HepG2 (cell line): ENCODE data around the gene SULT1C4. TPM values are rescaled to one million over a fixed set of nuclear protein-coding genes. Genes with fewer than 3 reads are reported as not detected.
A peak's percentile ranks its signal among the peaks of the same experiment; 100 is the strongest.

Experiments used
- ATAC-seq: fragments of 200-7000 bp; cut with Tn5 transposase; 3 replicates; pipeline ENCODE4 v1.9.1; 2020; ENCODE audit warnings: mild to moderate bottlenecking, moderate library complexity
- BruUV-seq: library from RNA; stranded (reverse); fragments of 400-500 nt; replicated peaks from 2 replicates; lab custom pipeline; 2021; lab: Mats Ljungman, UMichigan
- CTCF ChIA-PET: fragments of 300-600 bp; formaldehyde crosslinking; extraction: SDS; loops from one replicate; lab custom pipeline; 2021; ENCODE audit warnings: low total read pairs, inconsistent platforms, low intra/inter-chr PET ratio; lab: Yijun Ruan, JAX
- POLR2A ChIA-PET: fragments of 350-600 bp; sonication (Branson Sonifier 250); formaldehyde crosslinking; loops from one replicate; lab custom pipeline; 2020; ENCODE audit warnings: antibody characterized with exemption, inconsistent platforms; lab: Yijun Ruan, JAX
- DNase-seq: peaks from one replicate; pipeline ENCODE4 v3.0.0-alpha.2; 2015; ENCODE audit warnings: low spot score
- FAIRE-seq: peaks from 3 replicates; lab custom pipeline; 2011; peaks lifted over from hg19 to GRCh38; lab: Jason Lieb, UNC
- H2AFZ ChIP-seq: one replicate; pipeline ENCODE4 v1.6.1; 2011; ENCODE audit warnings: low read length, inconsistent platforms
- H3K27ac ChIP-seq: fragments of 300-600 bp; 3 replicates; pipeline ENCODE4 v1.8.0; 2011; ENCODE audit warnings: mixed run types, mild to moderate bottlenecking, mixed read lengths, low read length, inconsistent platforms; ENCODE audit not compliant: insufficient read depth; ENCODE audit errors: extremely low read length
- H3K27me3 ChIP-seq, 2 experiments: fragments of 200-600 bp in 1 of 2; 2 replicates in 1 of 2; 3 replicates in 1 of 2; pipeline versions ENCODE4 v1.6.0 to v1.8.0; 2011; ENCODE audit warnings: low read length in 2 of 2, mild to moderate bottlenecking in 2 of 2, moderate library complexity in 2 of 2, inconsistent platforms in 1 of 2; ENCODE audit not compliant: insufficient read depth in 2 of 2, control insufficient read depth in 1 of 2
- H3K36me3 ChIP-seq, 2 experiments: fragments of 200-600 bp in 1 of 2; replicated peaks in 1 of 2; 2 replicates in 1 of 2; 3 replicates in 1 of 2; pipeline versions ENCODE4 v1.5.1 to v1.8.0; 2011; ENCODE audit warnings: low read length in 2 of 2, inconsistent platforms in 1 of 2; ENCODE audit not compliant: insufficient read depth in 2 of 2, control insufficient read depth in 1 of 2
- H3K4me1 ChIP-seq: 2 replicates; pipeline ENCODE4 v1.5.1; 2012; ENCODE audit warnings: low read length, inconsistent platforms; ENCODE audit not compliant: insufficient read depth
- H3K4me2 ChIP-seq: 2 replicates; pipeline ENCODE4 v1.6.0; 2011; ENCODE audit warnings: low read depth, low read length, inconsistent platforms
- H3K4me3 ChIP-seq, 3 experiments: fragments of 200-600 bp in 1 of 3; sonication (generic), shearing (Covaris generic) in 1 of 3; replicated peaks in 1 of 3; 2 replicates each; pipeline ENCODE4 v1.5.1; 2011 to 2016; ENCODE audit warnings: low read length in 3 of 3, inconsistent platforms in 2 of 3, low read depth in 2 of 3, mild to moderate bottlenecking in 2 of 3, control low read depth in 1 of 3, mixed read lengths in 1 of 3; ENCODE audit not compliant: insufficient read depth in 1 of 3
- H3K79me2 ChIP-seq: one replicate; pipeline ENCODE4 v1.6.1; 2011; ENCODE audit warnings: low read length, inconsistent platforms; ENCODE audit not compliant: insufficient read depth
- H3K9ac ChIP-seq: 2 replicates; pipeline ENCODE4 v1.6.0; 2011; ENCODE audit warnings: mild to moderate bottlenecking, low read depth, low read length, inconsistent platforms; ENCODE audit not compliant: insufficient read depth
- H3K9me3 ChIP-seq: 2 replicates; pipeline ENCODE4 v1.5.1; 2012; ENCODE audit warnings: mild to moderate bottlenecking, low read length
- H4K20me1 ChIP-seq: 2 replicates; pipeline ENCODE4 v1.6.0; 2011; ENCODE audit warnings: inconsistent platforms, mild to moderate bottlenecking, low read length, moderate library complexity; ENCODE audit not compliant: insufficient read depth
- BORCS8-MEF2B ChIP-seq: sonication (generic); formaldehyde crosslinking; IDR thresholded peaks from 2 replicates; pipeline ENCODE4 v1.8.0; 2022; ENCODE audit warnings: mild to moderate bottlenecking, missing genetic modification reagents
- CEBPB ChIP-seq: IDR thresholded peaks from 2 replicates; pipeline ENCODE4 v1.6.1; 2011; ENCODE audit warnings: low read depth, low read length, improper control_type of control experiment, borderline replicate concordance
- EED ChIP-seq: sonication (generic); formaldehyde crosslinking; IDR thresholded peaks from 2 replicates; pipeline ENCODE4 v1.5.0; 2020; ENCODE audit warnings: mild to moderate bottlenecking, missing genetic modification reagents
- GABPB1 ChIP-seq: IDR thresholded peaks from 2 replicates; pipeline ENCODE4 v1.6.1; 2016; ENCODE audit warnings: mild to moderate bottlenecking, missing genetic modification reagents, moderate library complexity, missing compliant biosample characterization
- HNRNPH1 ChIP-seq: fragments of 200-400 bp; formaldehyde crosslinking; optimal IDR thresholded peaks from 2 replicates; pipeline ENCODE3; 2017; ENCODE audit warnings: mild to moderate bottlenecking, low read depth, low read length
- MBD4 ChIP-seq: IDR thresholded peaks from 2 replicates; pipeline ENCODE4 v1.6.1; 2012; ENCODE audit warnings: low read length, inconsistent platforms, borderline replicate concordance
- NONO ChIP-seq, 2 experiments: fragments of 450-650 bp in 1 of 2; sonication (generic) in 1 of 2; formaldehyde crosslinking in 1 of 2; IDR thresholded peaks in 1 of 2; conservative IDR thresholded peaks in 1 of 2; 2 replicates each; pipeline versions ENCODE4 v1.6.1 to v1.8.0; 2017 to 2022; ENCODE audit warnings: mild to moderate bottlenecking in 1 of 2, missing genetic modification reagents in 1 of 2, moderate library complexity in 1 of 2
- RBFOX2 ChIP-seq: fragments of 200-400 bp; formaldehyde crosslinking; IDR thresholded peaks from 2 replicates; pipeline ENCODE4 v1.6.1; 2017; ENCODE audit warnings: low read depth, mild to moderate bottlenecking, low read length
- TEAD3 ChIP-seq: optimal IDR thresholded peaks from 2 replicates; pipeline ENCODE3; 2016; ENCODE audit warnings: borderline replicate concordance
- ZEB1 ChIP-seq: IDR thresholded peaks from 2 replicates; pipeline ENCODE4 v1.6.1; 2012; ENCODE audit warnings: mild to moderate bottlenecking, low read depth, inconsistent platforms; ENCODE audit not compliant: insufficient replicate concordance
- ZKSCAN1 ChIP-seq: fragments of 150-350 bp; IDR thresholded peaks from 2 replicates; pipeline ENCODE4 v1.6.1; 2014; ENCODE audit warnings: low read length
- ZNF274 ChIP-seq: sonication (generic); formaldehyde crosslinking; IDR thresholded peaks from 2 replicates; pipeline ENCODE4 v1.5.1; 2020; ENCODE audit warnings: mild to moderate bottlenecking, missing genetic modification reagents
- ZNF773 ChIP-seq: sonication (generic); formaldehyde crosslinking; IDR thresholded peaks from 2 replicates; pipeline ENCODE4 v1.4.0; 2020; ENCODE audit warnings: missing genetic modification reagents, borderline replicate concordance
- ZNF782 ChIP-seq: sonication (generic); formaldehyde crosslinking; IDR thresholded peaks from 2 replicates; pipeline ENCODE4 v1.4.0; 2020; ENCODE audit warnings: missing genetic modification reagents, mild to moderate bottlenecking, borderline replicate concordance
- WGBS: methylation state at CpG from one replicate; pipeline ENCODE4 v1.1.6; 2017; ENCODE audit warnings: low lambda C conversion rate; 5-methylcytosine and 5-hydroxymethylcytosine counted together
- in situ Hi-C: cut with HindIII; loops from 2 replicates; pipeline ENCODE4 v1.10.0; 2017; ENCODE audit warnings: low pct_unique_long_range_greater_than_20kb; ENCODE audit not compliant: extremely low pct_ligation_motif_present
- intact Hi-C: fragments of 100-400 bp; cut with micrococcal nuclease; formaldehyde crosslinking; loops from one replicate; pipeline ENCODE4 v1.10.0; 2022; ENCODE audit not compliant: unreplicated experiment
- polyA plus RNA-seq, 8 experiments: library from polyadenylated mRNA; depleted of rRNA in 3 of 8; stranded (reverse) in 7 of 8; unstranded in 1 of 8; fragments of >200 nt; fragmentation: Illumina TruSeq in 4 of 8; extraction: Trizol in 4 of 8; gene quantifications; 2 replicates each; pipeline versions ENCODE4 v1.2.1 to v1.2.3, GENCODE V29; 2011 to 2016; ENCODE audit warnings: low read depth in 4 of 8, missing spikeins in 1 of 8, mixed read lengths in 1 of 8; ENCODE audit not compliant: insufficient read depth in 1 of 8
- total RNA-seq, 5 experiments: library from RNA; depleted of rRNA; stranded (reverse); fragments of >200 nt; fragmentation: Illumina TruSeq; extraction: Trizol; gene quantifications; 2 replicates each; pipeline ENCODE4 v1.2.3, GENCODE V29; 2016; ENCODE audit warnings: low read depth in 1 of 5
- TF ChIP-seq, protein P1 (sequence below): sonication (generic); formaldehyde crosslinking; IDR thresholded peaks from 2 replicates; pipeline ENCODE4 v1.8.0; 2023; ENCODE audit warnings: mild to moderate bottlenecking, missing genetic modification reagents

The SULT1C4 gene
- total and polyA plus RNA-seq, 2 of the 13 experiments (the other 11 are each of a cell fraction or from before 2014, with no cell fraction given): 1.3 to 8.6 TPM

- in situ Hi-C loops (no loop called here), intact Hi-C loops (no loop called here)
- no peak for ATAC-seq
- H3K4me1 ChIP-seq: peaks cover 8% of the 10 kb centered on the region
- no peak for FAIRE-seq
- no peaks in the 10 kb centered on the region for H4K20me1 ChIP-seq
- H3K4me3 ChIP-seq: no peak overlapping the region
- ChIA-PET POLR2A (no interaction called here), CTCF (no interaction called here)
- BruUV-seq: no TSS peak
- no peaks in the 10 kb centered on the region for H3K79me2 ChIP-seq
- no peak overlapping the region for H3K27ac ChIP-seq
- no peak overlapping the region for H2AFZ ChIP-seq
- H3K9me3 ChIP-seq: peaks cover 13% of the 10 kb centered on the region; the same call in 1 of the 2 replicates
- no peak overlapping the region for H3K9ac ChIP-seq
- no peaks in the 10 kb centered on the region for H3K36me3 ChIP-seq
- no peak overlapping the region for H3K4me2 ChIP-seq
- TF ChIP-seq CEBPB: peak; percentile 78
- TF ChIP-seq ZNF274 (CRISPR knock-in tag): no peak
- peaks cover 0 to 3% of the 10 kb centered on the region in 2 experiments; a peak in 1 of 5 replicates for H3K27me3 ChIP-seq
- 44% methylated on average over 6 of the region's 6 CpGs for WGBS
- no peak for DNase-seq
Measured at GRCh38 chr2:108407864-108408729, 30.3 kb downstream of the SULT1C4 start.

- ATAC-seq: no peak
- Histone ChIP-seq H3K27me3 (no peaks in the 10 kb centered on the region), H4K20me1 (no peaks in the 10 kb centered on the region), H3K27ac (no peak overlapping the region), H3K9me3 (peaks cover 12% of the 10 kb centered on the region; the same call in 1 of the 2 replicates), H3K79me2 (no peaks in the 10 kb centered on the region), H3K36me3 (no peaks in the 10 kb centered on the region), H3K9ac (no peak overlapping the region), H2AFZ (no peak overlapping the region), H3K4me1 (peaks cover 24% of the 10 kb centered on the region), H3K4me3 (no peak overlapping the region), H3K4me2 (no peak overlapping the region)
- BruUV-seq: no TSS peak
- intact Hi-C loops (no loop called here), in situ Hi-C loops (no loop called here)
- ChIA-PET CTCF (no interaction called here), POLR2A (no interaction called here)
- no peak for DNase-seq
- 40% methylated on average over 1 of the region's 1 CpG for WGBS
- FAIRE-seq: no peak
- no peak for TF ChIP-seq ZNF782 (CRISPR knock-in tag)
- no peak for TF ChIP-seq ZEB1
- TF ChIP-seq TEAD3: no peak
- no peak for TF ChIP-seq MBD4
- TF ChIP-seq HNRNPH1: no peak
- no peak for TF ChIP-seq ZNF773 (CRISPR knock-in tag)
- no peak for TF ChIP-seq BORCS8-MEF2B (CRISPR knock-in tag)
- TF ChIP-seq, protein P1, sequence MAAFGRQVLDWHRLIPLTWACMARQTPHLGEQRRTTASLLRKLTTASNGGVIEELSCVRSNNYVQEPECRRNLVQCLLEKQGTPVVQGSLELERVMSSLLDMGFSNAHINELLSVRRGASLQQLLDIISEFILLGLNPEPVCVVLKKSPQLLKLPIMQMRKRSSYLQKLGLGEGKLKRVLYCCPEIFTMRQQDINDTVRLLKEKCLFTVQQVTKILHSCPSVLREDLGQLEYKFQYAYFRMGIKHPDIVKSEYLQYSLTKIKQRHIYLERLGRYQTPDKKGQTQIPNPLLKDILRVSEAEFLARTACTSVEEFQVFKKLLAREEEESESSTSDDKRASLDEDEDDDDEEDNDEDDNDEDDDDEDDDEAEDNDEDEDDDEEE (CRISPR knock-in tag): no peak
- no peak for TF ChIP-seq GABPB1 (CRISPR knock-in tag)
- no peak for TF ChIP-seq NONO (IDR thresholded peaks at IDR 0.05)
- TF ChIP-seq NONO (CRISPR knock-in tag; conservative IDR thresholded peaks at IDR 0.05): no peak
- TF ChIP-seq RBFOX2: no peak
- TF ChIP-seq EED: no peak
- TF ChIP-seq ZKSCAN1: no peak
Measured at GRCh38 chr2:108409768-108410167, 32.0 kb downstream of the SULT1C4 start.
